HepG2 (cell line): ENCODE results near the gene CYP4F2. TPM values are rescaled to one million over a fixed set of nuclear protein-coding genes. Genes with fewer than 3 reads are reported as not detected.

Source experiments
- ARID2 ChIP-seq: sonication (generic); formaldehyde crosslinking; IDR thresholded peaks from 2 replicates; pipeline ENCODE4 v1.8.1; 2022; ENCODE audit warnings: mild to moderate bottlenecking, missing genetic modification reagents, borderline replicate concordance
- CCDC6 ChIP-seq: sonication (generic); formaldehyde crosslinking; IDR thresholded peaks from 2 replicates; pipeline ENCODE4 v1.8.1; 2022; ENCODE audit warnings: mild to moderate bottlenecking, missing genetic modification reagents, moderate library complexity
- CHD4 ChIP-seq: fragments of 200-600 bp; sonication (generic); IDR thresholded peaks from 2 replicates; pipeline ENCODE4 v1.7.0; 2017; ENCODE audit warnings: mild to moderate bottlenecking, low read length, borderline replicate concordance
- FOXP1 ChIP-seq, 2 experiments: fragments of 450-650 bp in 1 of 2; IDR thresholded peaks; 2 replicates each; pipeline ENCODE4 v1.6.1; 2017 to 2018; ENCODE audit warnings: antibody characterized with exemption in 1 of 2
- MYC ChIP-seq: sonication (generic); formaldehyde crosslinking; IDR thresholded peaks from 2 replicates; pipeline ENCODE4 v1.9.0; 2021; ENCODE audit warnings: missing genetic modification reagents, borderline replicate concordance
- RAD51 ChIP-seq: fragments of 450-650 bp; IDR thresholded peaks from 2 replicates; pipeline ENCODE4 v1.6.1; 2016; ENCODE audit warnings: borderline replicate concordance
- RORA ChIP-seq: sonication (generic); formaldehyde crosslinking; IDR thresholded peaks from 2 replicates; pipeline ENCODE4 v1.5.0; 2020; ENCODE audit warnings: mild to moderate bottlenecking, missing genetic modification reagents, moderate library complexity
- SALL1 ChIP-seq: sonication (generic); formaldehyde crosslinking; IDR thresholded peaks from 2 replicates; pipeline ENCODE4 v1.8.0; 2022; ENCODE audit warnings: mild to moderate bottlenecking, missing genetic modification reagents
- SMARCE1 ChIP-seq: fragments of 450-650 bp; IDR thresholded peaks from 2 replicates; pipeline ENCODE4 v1.6.1; 2017; ENCODE audit warnings: borderline replicate concordance
- SNAI1 ChIP-seq: sonication (generic); formaldehyde crosslinking; IDR thresholded peaks from 2 replicates; pipeline ENCODE4 v1.5.0; 2020; ENCODE audit warnings: mild to moderate bottlenecking, missing genetic modification reagents, borderline replicate concordance
- TAF15 ChIP-seq: fragments of 200-400 bp; formaldehyde crosslinking; IDR thresholded peaks from one replicate; pipeline ENCODE4 v1.6.1; 2018; ENCODE audit warnings: mild to moderate bottlenecking, low read depth, low read length; ENCODE audit not compliant: poor library complexity, severe bottlenecking
- TOPORS ChIP-seq: sonication (generic); formaldehyde crosslinking; IDR thresholded peaks from 2 replicates; pipeline ENCODE4 v1.8.0; 2023; ENCODE audit warnings: mild to moderate bottlenecking, missing genetic modification reagents
- U2AF1 ChIP-seq: fragments of 200-400 bp; formaldehyde crosslinking; optimal IDR thresholded peaks from 2 replicates; pipeline ENCODE3; 2017; ENCODE audit warnings: mild to moderate bottlenecking, low read depth, low read length
- WIZ ChIP-seq: sonication (generic); formaldehyde crosslinking; IDR thresholded peaks from 2 replicates; pipeline ENCODE4 v1.5.1; 2020; ENCODE audit warnings: mild to moderate bottlenecking, missing genetic modification reagents
- ZNF331 ChIP-seq: sonication (generic); formaldehyde crosslinking; IDR thresholded peaks from 2 replicates; pipeline ENCODE4 v1.4.0; 2020; ENCODE audit warnings: missing genetic modification reagents
- ZNF547 ChIP-seq: sonication (generic); formaldehyde crosslinking; IDR thresholded peaks from 2 replicates; pipeline ENCODE4 v1.5.1; 2020; ENCODE audit warnings: mild to moderate bottlenecking, missing genetic modification reagents
- ZNF619 ChIP-seq: sonication (generic); formaldehyde crosslinking; IDR thresholded peaks from 2 replicates; pipeline ENCODE4 v1.4.0; 2020; ENCODE audit warnings: mild to moderate bottlenecking, missing genetic modification reagents
- ZNF747 ChIP-seq: sonication (generic); formaldehyde crosslinking; IDR thresholded peaks from 2 replicates; pipeline ENCODE4 v1.8.1; 2023; ENCODE audit warnings: missing genetic modification reagents, mild to moderate bottlenecking, borderline replicate concordance
- polyA plus RNA-seq, 8 experiments: library from polyadenylated mRNA; depleted of rRNA in 3 of 8; stranded (reverse) in 7 of 8; unstranded in 1 of 8; fragments of >200 nt; fragmentation: Illumina TruSeq in 4 of 8; extraction: Trizol in 4 of 8; gene quantifications; 2 replicates each; pipeline versions ENCODE4 v1.2.1 to v1.2.3, GENCODE V29; 2011 to 2016; ENCODE audit warnings: low read depth in 4 of 8, missing spikeins in 1 of 8, mixed read lengths in 1 of 8; ENCODE audit not compliant: insufficient read depth in 1 of 8
- total RNA-seq, 5 experiments: library from RNA; depleted of rRNA; stranded (reverse); fragments of >200 nt; fragmentation: Illumina TruSeq; extraction: Trizol; gene quantifications; 2 replicates each; pipeline ENCODE4 v1.2.3, GENCODE V29; 2016; ENCODE audit warnings: low read depth in 1 of 5
- TF ChIP-seq, protein P1 (sequence below): sonication (generic); formaldehyde crosslinking; conservative IDR thresholded peaks from 2 replicates; pipeline ENCODE4 v1.4.0; 2020; ENCODE audit warnings: missing genetic modification reagents
- TF ChIP-seq, protein P2 (sequence below): IDR thresholded peaks from 2 replicates; pipeline ENCODE4 v1.6.1; 2018; ENCODE audit warnings: missing genetic modification reagents, mild to moderate bottlenecking, missing compliant biosample characterization
- TF ChIP-seq, protein P3 (sequence below): sonication (generic); formaldehyde crosslinking; IDR thresholded peaks from 2 replicates; pipeline ENCODE4 v1.5.0; 2020; ENCODE audit warnings: mild to moderate bottlenecking, missing genetic modification reagents
- TF ChIP-seq, protein P4 (sequence below): sonication (generic); formaldehyde crosslinking; IDR thresholded peaks from 2 replicates; pipeline ENCODE4 v1.4.0; 2020; ENCODE audit warnings: mild to moderate bottlenecking, low read depth, missing genetic modification reagents
- TF ChIP-seq, protein P5 (sequence below): sonication (generic); formaldehyde crosslinking; IDR thresholded peaks from 2 replicates; pipeline ENCODE4 v1.4.0; 2020; ENCODE audit warnings: missing genetic modification reagents, low read depth, mild to moderate bottlenecking, borderline replicate concordance

The CYP4F2 gene
- total and polyA plus RNA-seq, 2 of the 13 experiments (the other 11 are each of a cell fraction or from before 2014, with no cell fraction given), result 3.7 to 3.9 TPM

DNA sequence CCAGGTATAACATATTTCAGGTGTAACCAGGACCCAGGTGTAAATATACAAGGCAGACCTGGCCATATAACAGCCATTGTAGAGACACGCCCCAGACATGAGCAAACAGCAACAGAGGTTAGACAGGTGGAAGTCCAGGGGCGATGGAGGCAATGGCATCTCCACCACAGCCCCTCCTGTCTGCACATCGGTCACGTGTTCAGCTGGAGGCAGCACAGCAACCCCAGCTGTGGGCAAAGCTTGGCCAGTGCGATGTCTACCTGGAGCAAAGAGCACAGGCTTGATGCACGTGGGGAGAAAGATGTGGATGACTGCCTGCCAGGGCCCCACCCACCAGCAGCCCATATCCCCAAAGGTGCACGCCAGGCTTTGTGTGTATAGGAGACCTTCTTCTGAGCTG lies 4.4 kb downstream of the CYP4F2 start (continued):
- TF ChIP-seq, protein P1, sequence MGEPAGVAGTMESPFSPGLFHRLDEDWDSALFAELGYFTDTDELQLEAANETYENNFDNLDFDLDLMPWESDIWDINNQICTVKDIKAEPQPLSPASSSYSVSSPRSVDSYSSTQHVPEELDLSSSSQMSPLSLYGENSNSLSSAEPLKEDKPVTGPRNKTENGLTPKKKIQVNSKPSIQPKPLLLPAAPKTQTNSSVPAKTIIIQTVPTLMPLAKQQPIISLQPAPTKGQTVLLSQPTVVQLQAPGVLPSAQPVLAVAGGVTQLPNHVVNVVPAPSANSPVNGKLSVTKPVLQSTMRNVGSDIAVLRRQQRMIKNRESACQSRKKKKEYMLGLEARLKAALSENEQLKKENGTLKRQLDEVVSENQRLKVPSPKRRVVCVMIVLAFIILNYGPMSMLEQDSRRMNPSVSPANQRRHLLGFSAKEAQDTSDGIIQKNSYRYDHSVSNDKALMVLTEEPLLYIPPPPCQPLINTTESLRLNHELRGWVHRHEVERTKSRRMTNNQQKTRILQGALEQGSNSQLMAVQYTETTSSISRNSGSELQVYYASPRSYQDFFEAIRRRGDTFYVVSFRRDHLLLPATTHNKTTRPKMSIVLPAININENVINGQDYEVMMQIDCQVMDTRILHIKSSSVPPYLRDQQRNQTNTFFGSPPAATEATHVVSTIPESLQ (CRISPR knock-in tag), result no peak
- TF ChIP-seq TAF15, result no peak
- peak; percentile 53; the same call in 1 of the 2 replicates for TF ChIP-seq MYC
- TF ChIP-seq RAD51, result peak; percentile 54; the same call in 1 of the 2 replicates
- TF ChIP-seq FOXP1 (IDR thresholded peaks at IDR 0.05), result no peak
- no peak for TF ChIP-seq FOXP1 (CRISPR knock-in tag; IDR thresholded peaks at IDR 0.05)
- TF ChIP-seq, protein P2, sequence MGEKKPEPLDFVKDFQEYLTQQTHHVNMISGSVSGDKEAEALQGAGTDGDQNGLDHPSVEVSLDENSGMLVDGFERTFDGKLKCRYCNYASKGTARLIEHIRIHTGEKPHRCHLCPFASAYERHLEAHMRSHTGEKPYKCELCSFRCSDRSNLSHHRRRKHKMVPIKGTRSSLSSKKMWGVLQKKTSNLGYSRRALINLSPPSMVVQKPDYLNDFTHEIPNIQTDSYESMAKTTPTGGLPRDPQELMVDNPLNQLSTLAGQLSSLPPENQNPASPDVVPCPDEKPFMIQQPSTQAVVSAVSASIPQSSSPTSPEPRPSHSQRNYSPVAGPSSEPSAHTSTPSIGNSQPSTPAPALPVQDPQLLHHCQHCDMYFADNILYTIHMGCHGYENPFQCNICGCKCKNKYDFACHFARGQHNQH (CRISPR knock-in tag), result no peak
- TF ChIP-seq, protein P3, sequence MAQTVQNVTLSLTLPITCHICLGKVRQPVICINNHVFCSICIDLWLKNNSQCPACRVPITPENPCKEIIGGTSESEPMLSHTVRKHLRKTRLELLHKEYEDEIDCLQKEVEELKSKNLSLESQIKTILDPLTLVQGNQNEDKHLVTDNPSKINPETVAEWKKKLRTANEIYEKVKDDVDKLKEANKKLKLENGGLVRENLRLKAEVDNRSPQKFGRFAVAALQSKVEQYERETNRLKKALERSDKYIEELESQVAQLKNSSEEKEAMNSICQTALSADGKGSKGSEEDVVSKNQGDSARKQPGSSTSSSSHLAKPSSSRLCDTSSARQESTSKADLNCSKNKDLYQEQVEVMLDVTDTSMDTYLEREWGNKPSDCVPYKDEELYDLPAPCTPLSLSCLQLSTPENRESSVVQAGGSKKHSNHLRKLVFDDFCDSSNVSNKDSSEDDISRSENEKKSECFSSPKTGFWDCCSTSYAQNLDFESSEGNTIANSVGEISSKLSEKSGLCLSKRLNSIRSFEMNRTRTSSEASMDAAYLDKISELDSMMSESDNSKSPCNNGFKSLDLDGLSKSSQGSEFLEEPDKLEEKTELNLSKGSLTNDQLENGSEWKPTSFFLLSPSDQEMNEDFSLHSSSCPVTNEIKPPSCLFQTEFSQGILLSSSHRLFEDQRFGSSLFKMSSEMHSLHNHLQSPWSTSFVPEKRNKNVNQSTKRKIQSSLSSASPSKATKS (CRISPR knock-in tag), result no peak
- TF ChIP-seq WIZ, result no peak
- no peak for TF ChIP-seq CCDC6 (CRISPR knock-in tag)
- TF ChIP-seq SMARCE1, result no peak
- TF ChIP-seq U2AF1, result no peak
- no peak for TF ChIP-seq ARID2 (CRISPR knock-in tag)
- no peak for TF ChIP-seq SNAI1 (CRISPR knock-in tag)
- TF ChIP-seq TOPORS, result no peak
- no peak for TF ChIP-seq ZNF619
- TF ChIP-seq, protein P4, sequence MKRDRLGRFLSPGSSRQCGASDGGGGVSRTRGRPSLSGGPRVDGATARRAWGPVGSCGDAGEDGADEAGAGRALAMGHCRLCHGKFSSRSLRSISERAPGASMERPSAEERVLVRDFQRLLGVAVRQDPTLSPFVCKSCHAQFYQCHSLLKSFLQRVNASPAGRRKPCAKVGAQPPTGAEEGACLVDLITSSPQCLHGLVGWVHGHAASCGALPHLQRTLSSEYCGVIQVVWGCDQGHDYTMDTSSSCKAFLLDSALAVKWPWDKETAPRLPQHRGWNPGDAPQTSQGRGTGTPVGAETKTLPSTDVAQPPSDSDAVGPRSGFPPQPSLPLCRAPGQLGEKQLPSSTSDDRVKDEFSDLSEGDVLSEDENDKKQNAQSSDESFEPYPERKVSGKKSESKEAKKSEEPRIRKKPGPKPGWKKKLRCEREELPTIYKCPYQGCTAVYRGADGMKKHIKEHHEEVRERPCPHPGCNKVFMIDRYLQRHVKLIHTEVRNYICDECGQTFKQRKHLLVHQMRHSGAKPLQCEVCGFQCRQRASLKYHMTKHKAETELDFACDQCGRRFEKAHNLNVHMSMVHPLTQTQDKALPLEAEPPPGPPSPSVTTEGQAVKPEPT, result no peak
- TF ChIP-seq, protein P5, sequence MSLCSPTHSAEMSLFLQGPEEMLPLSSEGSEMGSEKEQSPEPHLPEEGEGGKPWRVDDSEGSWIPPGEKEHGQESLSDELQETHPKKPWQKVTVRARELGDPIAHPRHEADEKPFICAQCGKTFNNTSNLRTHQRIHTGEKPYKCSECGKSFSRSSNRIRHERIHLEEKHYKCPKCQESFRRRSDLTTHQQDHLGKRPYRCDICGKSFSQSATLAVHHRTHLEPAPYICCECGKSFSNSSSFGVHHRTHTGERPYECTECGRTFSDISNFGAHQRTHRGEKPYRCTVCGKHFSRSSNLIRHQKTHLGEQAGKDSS (CRISPR knock-in tag), result no peak
- no peak for TF ChIP-seq RORA (CRISPR knock-in tag)
- TF ChIP-seq ZNF547 (CRISPR knock-in tag), result no peak
- TF ChIP-seq SALL1 (CRISPR knock-in tag), result peak; percentile 33; the same call in 1 of the 2 replicates
- TF ChIP-seq ZNF331 (CRISPR knock-in tag), result no peak
- no peak for TF ChIP-seq ZNF747
- TF ChIP-seq CHD4, result no peak
